HAP-1 (cell line): Measurements from ENCODE around the gene TPX2.
A peak's percentile ranks its signal among the peaks of the same experiment; 100 is the strongest.

Source experiments
- DNase-seq, 2 experiments: peaks; one replicate each; pipeline ENCODE4 v3.0.0-alpha.2; 2016 to 2020; ENCODE audit warnings: low spot score in 2 of 2
- H3K27me3 ChIP-seq: fragments of 250-450 bp; sonication (Bioruptor Pico); 2 replicates; pipeline ENCODE4 v1.5.1; 2020; ENCODE audit warnings: low read depth, mild to moderate bottlenecking, moderate library complexity
- H3K36me3 ChIP-seq: fragments of 250-450 bp; sonication (Bioruptor Pico); replicated peaks from 2 replicates; pipeline ENCODE4 v1.5.1; 2020; ENCODE audit warnings: mild to moderate bottlenecking
- H3K4me1 ChIP-seq: fragments of 250-450 bp; sonication (Bioruptor Pico); 2 replicates; pipeline ENCODE4 v1.5.1; 2020; ENCODE audit warnings: mild to moderate bottlenecking
- H3K4me3 ChIP-seq: fragments of 250-450 bp; sonication (Bioruptor Pico); 2 replicates; pipeline ENCODE4 v1.5.1; 2020; ENCODE audit warnings: mild to moderate bottlenecking, moderate library complexity
- H3K9me3 ChIP-seq: fragments of 250-450 bp; sonication (Bioruptor Pico); 2 replicates; pipeline ENCODE4 v1.5.1; 2020; ENCODE audit warnings: mild to moderate bottlenecking, moderate library complexity
- in situ Hi-C: fragments of 300-500 bp; cut with MboI; formaldehyde crosslinking; loops from 3 replicates; pipeline ENCODE4 v1.14.3; 2020; ENCODE audit warnings: low sequenced_read_pairs, inconsistent platforms, mixed read lengths

Gene TPX2

DNA sequence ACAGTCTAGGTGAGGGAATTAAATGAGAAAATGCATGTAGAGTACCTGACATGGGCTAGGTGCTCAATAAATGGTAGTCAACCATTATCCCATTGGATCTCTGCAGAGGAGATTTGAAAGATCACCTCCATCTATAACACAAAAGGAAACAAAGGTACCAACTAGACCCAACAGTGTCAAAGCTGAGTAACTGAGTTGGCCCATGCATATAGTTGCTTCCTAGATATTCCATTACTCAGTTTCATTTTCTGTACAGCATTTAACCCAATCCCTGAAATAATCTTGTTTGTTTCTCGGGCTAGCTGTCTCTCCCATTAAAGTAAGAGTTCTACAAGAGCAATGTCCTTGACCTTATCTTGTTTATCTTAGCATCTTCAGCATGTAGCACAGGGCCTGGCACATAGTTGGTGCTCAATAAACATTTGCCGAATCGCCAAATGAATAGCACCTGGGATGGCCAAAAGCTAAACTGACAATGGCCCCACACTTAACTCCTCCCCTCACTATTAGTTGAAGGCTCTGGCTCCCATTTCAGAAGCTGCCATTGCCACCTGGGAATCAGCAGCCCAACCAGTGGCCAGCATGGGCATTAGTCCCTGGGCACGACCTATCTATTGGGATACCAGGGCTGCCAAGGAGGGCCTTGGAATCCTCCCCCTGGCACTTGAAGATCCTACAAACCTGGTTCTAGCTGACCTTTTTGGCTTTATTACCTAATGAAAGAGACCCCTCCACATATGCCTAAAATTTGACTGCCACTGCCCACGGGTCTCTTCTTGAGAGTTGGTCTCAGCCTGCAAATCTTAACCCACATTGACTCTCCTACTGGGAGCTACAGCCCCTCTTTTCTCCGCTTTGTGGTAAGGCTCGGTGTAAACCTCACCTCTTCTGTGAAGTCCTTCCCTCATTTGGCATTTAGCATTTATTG, 39.0 kb upstream of the TPX2 start:
- H3K9me3 ChIP-seq = no peaks in the 10 kb centered on the region
- H3K4me3 ChIP-seq = no peak overlapping the region
- in situ Hi-C loops = no loop called here
- H3K27me3 ChIP-seq = no peaks in the 10 kb centered on the region
- peaks cover 7% of the 10 kb centered on the region; the same call in 1 of the 2 replicates for H3K36me3 ChIP-seq
- peaks cover 4% of the 10 kb centered on the region for H3K4me1 ChIP-seq
- DNase-seq = no peak

DNA sequence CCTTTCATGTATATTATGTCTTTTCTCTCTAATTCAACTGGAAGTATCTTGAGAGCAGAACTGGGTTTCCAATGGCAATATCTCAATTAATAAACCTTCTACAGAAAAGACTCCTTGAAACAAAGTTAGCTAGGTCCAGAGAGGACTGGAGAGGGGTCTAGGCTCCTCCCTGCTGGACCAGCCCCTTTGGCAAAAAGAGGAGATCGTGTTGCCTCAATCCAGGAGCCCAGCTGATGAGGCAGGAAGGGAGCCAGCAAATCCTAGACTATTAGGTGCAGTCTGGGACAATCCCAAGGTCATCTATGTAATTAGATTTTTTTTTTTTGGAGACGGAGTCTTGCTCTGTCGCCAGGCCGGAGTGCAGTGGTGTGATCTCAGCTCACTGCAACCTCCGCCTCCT, 38.3 kb upstream of the TPX2 start:
- H3K9me3 ChIP-seq = no peaks in the 10 kb centered on the region
- no peaks in the 10 kb centered on the region for H3K27me3 ChIP-seq
- in situ Hi-C loops = no loop called here
- H3K4me3 ChIP-seq = no peak overlapping the region
- peaks cover 13% of the 10 kb centered on the region for H3K36me3 ChIP-seq
- no peak for DNase-seq
- peaks cover 5% of the 10 kb centered on the region for H3K4me1 ChIP-seq

DNA sequence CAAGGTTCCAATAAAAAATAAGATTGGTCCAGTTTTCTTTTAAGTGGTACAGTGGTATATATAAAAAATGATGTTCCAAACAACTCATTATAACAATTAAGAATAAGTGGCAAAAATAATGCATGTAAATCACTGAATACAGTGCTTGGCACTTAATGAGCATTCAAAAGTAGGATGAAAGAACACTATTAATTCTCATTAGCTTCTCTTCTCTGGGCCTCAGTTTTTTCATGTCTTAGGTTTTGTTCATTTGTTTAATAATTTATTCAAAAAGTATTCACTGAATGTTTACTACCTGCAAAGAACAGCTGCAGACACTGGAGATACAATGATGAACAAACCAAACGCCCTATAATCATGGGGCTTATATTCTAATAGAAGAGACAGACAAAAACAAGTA, 37.5 kb upstream of the TPX2 start:
- no peak overlapping the region for H3K4me3 ChIP-seq
- H3K27me3 ChIP-seq = no peaks in the 10 kb centered on the region
- H3K4me1 ChIP-seq = peaks cover 5% of the 10 kb centered on the region
- DNase-seq = no peak
- H3K9me3 ChIP-seq = no peaks in the 10 kb centered on the region
- peaks cover 15% of the 10 kb centered on the region for H3K36me3 ChIP-seq
- in situ Hi-C loops = no loop called here

DNA sequence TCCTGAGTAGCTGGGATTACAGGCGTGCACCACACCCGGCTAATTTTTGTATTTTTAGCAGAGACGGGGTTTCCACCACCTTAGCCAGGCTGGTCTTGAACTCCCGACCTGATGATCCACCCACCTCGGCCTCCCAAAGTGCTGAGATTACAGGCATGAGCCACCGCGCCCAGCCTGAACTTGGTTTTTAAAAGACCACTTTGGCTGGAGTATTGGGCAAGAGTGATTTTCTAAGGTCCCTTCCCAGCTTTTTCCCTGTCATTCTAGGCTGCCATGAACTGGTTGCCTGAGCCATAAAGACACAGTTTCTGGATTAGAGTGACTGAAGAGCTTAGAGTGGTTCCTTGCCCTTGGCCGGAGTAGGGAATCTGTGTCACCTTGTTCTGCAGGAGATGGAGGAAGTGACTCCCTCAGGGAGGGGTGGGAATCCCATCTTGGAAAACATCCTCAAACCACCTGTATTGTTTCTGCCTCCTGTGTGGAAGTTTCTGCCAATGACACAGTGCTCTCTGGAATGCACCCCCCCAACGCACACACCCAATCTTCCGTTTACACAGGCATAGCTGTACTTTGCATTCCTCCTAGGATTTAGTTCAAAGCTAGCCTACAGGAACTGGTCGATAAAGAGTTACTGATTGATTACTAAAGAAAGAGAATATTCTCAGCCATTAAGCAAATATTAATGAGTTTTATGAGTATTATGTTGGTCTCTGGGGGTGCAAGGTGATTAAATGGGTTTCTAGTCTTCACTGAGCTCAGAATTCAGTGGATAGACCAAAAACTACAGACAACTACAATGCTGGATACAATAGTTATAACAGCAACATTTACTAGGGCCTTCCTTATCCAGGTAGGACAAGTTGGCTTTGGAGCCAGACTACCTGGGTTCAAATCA, 34.6 kb upstream of the TPX2 start:
- Histone ChIP-seq H3K4me1 (peaks cover 5% of the 10 kb centered on the region), H3K9me3 (no peaks in the 10 kb centered on the region), H3K36me3 (peaks cover 27% of the 10 kb centered on the region), H3K27me3 (no peaks in the 10 kb centered on the region), H3K4me3 (no peak overlapping the region)
- in situ Hi-C loops = no loop called here
- DNase-seq = peak in 1 of 2 experiments; percentile 50

DNA sequence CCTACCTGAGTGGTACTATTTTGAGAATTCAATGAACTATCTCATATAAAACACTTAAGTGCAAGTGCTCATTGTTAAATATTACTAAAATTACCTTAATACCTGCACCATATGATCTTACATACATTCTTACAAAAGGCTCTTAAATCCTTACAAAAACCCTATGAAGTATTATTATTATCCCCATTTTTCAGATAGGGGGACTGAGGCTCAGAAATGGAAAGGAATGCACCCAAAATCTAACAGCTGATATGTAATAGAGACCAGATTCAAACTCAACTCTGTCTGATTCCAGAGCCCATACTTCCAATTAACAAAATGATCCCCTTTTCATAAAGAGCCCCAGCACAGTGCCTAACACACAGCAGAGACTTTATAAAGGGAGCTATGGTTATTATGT, 33.9 kb upstream of the TPX2 start:
- Histone ChIP-seq H3K36me3 (peaks cover 27% of the 10 kb centered on the region), H3K4me1 (peaks cover 5% of the 10 kb centered on the region), H3K4me3 (no peak overlapping the region), H3K9me3 (no peaks in the 10 kb centered on the region), H3K27me3 (no peaks in the 10 kb centered on the region)
- in situ Hi-C loops = no loop called here
- no peak for DNase-seq

DNA sequence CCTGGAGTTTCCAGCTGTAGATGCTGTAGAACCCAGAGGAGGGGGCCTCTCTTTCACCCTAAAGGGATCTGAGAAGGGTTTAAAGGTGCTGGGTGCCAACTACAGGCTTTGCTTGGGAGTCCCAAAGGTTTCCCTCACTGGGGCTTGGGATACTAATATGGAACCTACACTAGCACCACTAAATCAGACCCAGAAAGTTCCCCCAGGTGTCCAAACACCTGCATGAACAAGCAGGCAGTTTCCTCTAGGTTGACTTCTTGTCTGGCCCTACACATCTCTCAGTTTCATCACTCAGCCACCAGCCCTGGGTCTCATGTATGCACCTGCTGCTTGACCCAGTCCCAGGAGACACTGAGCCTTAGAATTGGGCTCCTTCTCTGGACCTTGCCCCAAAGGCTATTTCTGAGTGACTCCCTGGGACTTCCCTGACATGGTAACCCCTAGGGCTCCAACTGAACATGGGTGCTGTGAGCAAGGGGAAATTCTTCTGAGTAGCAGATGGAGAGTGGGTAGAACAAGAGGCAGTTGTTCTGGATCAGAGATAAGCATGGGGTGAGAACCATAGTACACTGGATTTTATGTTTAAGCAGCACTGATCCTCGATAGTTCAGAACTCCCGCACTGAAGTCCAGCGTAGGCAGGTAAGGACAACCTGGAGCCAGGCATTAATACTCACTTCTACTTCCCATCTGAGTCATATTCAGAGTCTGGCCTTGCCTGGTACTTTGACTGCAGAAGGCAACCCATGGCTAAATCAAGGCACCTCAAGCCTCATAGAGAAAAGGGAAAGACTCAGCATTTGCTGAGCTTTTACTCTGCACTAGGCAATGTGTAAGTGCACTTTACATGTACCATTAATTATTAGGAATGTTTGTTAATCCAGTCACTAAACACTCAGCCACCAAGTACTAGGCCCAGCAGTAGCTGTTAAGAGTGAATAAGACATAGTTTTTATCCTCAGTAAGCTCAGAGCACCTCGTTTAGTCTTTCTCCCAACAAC, 33.2 kb upstream of the TPX2 start:
- Histone ChIP-seq H3K36me3 (peaks cover 34% of the 10 kb centered on the region), H3K4me3 (no peak overlapping the region), H3K9me3 (no peaks in the 10 kb centered on the region), H3K4me1 (peaks cover 5% of the 10 kb centered on the region), H3K27me3 (no peaks in the 10 kb centered on the region)
- no peak for DNase-seq
- in situ Hi-C loops = no loop called here

DNA sequence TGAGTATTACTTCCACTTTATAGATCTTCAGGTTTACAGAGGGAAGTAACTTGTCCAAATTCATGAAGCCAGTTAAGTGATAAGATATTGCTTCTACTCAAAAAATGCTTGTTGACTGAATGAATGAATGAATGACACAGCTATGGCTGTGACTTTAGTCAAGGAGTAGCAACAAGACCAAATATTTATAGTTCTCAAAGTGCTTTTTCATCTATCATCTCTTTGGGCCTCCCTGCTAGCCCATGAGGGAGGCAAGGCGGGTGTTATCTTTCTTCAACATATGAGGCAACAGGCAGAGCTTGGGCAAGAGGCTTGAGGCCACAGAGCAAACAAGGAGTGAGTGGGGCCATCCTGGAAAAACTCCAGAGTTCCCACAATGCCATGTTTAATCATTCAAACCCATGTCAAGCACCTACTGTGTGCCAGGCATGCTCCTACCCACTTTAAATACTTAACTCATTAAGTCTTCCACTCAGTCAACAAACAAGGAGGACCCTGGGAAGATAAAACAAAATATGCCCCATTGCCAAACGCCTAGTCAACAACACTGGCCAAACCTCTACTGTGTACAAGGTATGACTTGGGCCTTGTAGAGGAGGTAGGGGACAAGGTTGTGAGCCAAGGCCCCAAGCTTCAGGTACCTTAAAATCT, 32.4 kb upstream of the TPX2 start:
- H3K36me3 ChIP-seq = peaks cover 37% of the 10 kb centered on the region
- peaks cover 9% of the 10 kb centered on the region for H3K4me1 ChIP-seq
- H3K9me3 ChIP-seq = no peaks in the 10 kb centered on the region
- H3K4me3 ChIP-seq = no peak overlapping the region
- no peaks in the 10 kb centered on the region for H3K27me3 ChIP-seq
- in situ Hi-C loops = no loop called here
- DNase-seq = no peak

DNA sequence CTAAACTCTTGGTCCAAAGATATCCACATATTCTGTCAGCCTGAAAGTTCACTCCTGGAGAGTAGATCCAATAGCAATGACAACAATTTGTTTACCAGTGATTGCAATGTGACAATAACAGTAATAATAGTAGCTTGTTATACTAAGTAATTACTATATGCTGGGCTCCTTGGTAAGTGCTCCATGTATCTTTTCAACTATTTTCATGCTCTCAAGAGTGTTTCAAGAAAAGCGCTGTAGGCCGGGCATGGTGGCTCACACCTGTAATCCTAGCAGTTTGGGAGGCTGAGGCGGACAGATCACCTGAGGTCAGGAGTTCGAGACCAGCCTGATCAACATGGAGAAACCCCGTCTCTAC, 31.9 kb upstream of the TPX2 start:
- Histone ChIP-seq H3K4me1 (peaks cover 14% of the 10 kb centered on the region), H3K9me3 (no peaks in the 10 kb centered on the region), H3K27me3 (no peaks in the 10 kb centered on the region), H3K4me3 (no peak overlapping the region), H3K36me3 (peaks cover 37% of the 10 kb centered on the region)
- DNase-seq = no peak
- in situ Hi-C loops = no loop called here

DNA sequence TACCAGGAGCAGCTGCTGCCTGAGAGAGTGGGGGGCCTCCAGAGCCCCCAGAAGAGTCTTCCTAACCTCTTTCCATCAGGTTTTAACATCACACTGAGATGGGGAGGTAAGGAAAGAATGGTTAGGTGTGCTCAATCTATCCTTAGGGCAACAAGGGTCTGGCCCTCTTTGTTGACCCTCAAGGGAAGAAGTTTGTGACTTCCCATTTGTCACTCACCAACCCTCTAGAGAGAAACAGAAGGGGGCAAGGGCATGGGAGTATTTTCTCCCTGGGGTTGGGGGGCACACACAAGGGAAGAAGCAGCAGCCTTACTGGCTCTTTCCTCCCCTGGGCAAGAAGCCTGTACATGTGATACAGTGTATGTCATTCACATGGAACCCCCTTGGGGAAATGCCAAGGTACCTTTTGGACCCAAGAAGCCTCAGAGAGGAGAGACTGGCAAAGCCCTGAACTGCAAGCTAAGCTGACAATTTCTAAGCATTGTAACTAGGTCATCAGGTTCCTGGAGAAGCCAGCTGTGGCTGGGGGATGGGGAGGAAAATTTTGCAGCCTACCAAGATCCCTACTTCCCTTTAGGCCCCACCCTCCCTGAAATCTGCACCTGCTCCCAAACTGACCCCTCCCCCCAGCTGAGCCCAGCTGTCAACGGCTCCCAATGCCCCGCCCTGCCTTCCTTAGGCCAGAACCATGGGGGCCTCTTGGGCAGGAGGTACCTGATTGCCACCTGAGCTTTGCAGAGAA, 30.9 kb upstream of the TPX2 start:
- H3K9me3 ChIP-seq = no peaks in the 10 kb centered on the region
- DNase-seq = peak in 1 of 2 experiments; percentile 25
- no peaks in the 10 kb centered on the region for H3K27me3 ChIP-seq
- no peak overlapping the region for H3K4me3 ChIP-seq
- H3K36me3 ChIP-seq = peaks cover 38% of the 10 kb centered on the region
- in situ Hi-C loops = no loop called here
- peaks cover 22% of the 10 kb centered on the region for H3K4me1 ChIP-seq

DNA sequence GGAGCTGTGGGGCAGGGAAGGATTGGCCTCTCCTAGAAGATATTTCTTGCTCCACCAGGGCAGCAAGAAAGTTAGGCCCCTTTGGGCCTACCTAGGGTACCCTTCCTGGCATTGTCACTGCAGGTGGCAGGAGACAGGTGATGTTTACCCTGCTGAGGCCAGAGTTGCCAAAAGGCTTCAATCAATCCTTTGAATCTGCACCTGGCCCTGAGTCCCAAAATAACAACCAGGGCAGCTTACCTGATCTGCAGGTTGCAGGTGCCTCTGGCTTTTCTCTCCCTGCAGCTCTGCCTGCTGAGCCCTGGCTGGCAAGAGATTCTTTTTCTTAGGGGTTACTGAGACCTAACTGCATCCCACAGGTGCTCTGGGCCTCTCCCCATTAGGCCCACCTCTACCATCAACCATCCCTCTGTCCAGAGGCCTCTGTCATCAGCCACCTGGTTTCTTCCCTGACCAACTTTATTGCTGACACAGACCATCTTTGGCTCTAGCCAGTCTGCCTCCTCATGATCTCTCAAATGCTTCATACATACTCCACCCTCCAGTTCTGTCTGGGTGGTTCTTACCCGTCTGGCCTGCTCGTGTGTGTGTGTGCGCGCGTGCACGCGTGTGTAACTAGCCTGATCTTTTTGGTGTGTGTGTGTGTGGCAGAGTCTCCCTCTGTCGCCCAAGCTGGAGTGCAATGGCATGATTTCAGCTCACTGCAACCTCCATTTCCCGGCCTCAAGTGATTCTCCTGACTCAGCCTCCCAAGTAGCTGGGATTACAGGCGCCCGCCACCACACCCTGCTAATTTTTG, 30.2 kb upstream of the TPX2 start:
- in situ Hi-C loops = no loop called here
- H3K4me1 ChIP-seq = peaks cover 28% of the 10 kb centered on the region
- no peak for DNase-seq
- H3K9me3 ChIP-seq = no peaks in the 10 kb centered on the region
- H3K4me3 ChIP-seq = no peak overlapping the region
- H3K36me3 ChIP-seq = peaks cover 45% of the 10 kb centered on the region
- H3K27me3 ChIP-seq = no peaks in the 10 kb centered on the region

DNA sequence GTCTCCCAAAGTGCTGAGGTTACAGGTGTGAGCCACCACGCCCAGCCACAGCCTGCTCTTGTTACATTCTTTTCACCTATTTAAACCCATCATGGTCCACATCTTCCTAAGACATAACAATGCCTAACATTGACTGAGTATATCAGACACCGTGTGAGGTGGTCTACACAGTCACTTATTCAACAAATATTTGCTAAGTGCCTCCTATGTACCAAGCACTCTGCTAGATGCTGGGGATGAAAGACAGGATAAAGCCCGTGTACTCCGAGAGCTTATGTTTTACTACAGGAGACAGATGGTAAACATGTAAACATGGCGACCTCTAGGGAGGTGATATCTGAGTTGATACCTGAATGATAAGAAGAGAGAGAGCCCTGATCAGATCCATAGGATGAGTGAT, 29.2 kb upstream of the TPX2 start:
- H3K4me1 ChIP-seq = peaks cover 25% of the 10 kb centered on the region

More for the DNA sequence above, 29.2 kb upstream of the TPX2 start:
- H3K36me3 ChIP-seq = peaks cover 48% of the 10 kb centered on the region
- in situ Hi-C loops = no loop called here
- H3K4me3 ChIP-seq = no peak overlapping the region
- DNase-seq = no peak
- H3K27me3 ChIP-seq = no peaks in the 10 kb centered on the region
- H3K9me3 ChIP-seq = no peaks in the 10 kb centered on the region
